ENCODE results near the gene EFTUD2. TPM values are rescaled to one million over a fixed set of nuclear protein-coding genes. Genes with fewer than 3 reads are reported as not detected.
A peak's percentile ranks its signal among the peaks of the same experiment; 100 is the strongest.

EFTUD2 gene
- total RNA-seq, 6 experiments from 2014 or later = 29.9 to 42.4 (median 35.1) TPM

GRCh38 chr17:44850025-44850424, 49.2 kb downstream of the EFTUD2 start:
- H3K36me3 ChIP-seq = peaks cover 5 to 40% (median 23%) of the 10 kb centered on the region in 4 donors
- no peaks in the 10 kb centered on the region for H3K27me3 ChIP-seq
- no peaks in the 10 kb centered on the region for H3K9me3 ChIP-seq
- 80% methylated on average over 2 of the region's 7 CpGs for WGBS (ENCODE audit: insufficient coverage, low coverage, low lambda C conversion rate, missing lambda C conversion rate)
- intact Hi-C loops (cut with DNase I) = no loop called here
- ATAC-seq = no peak
- H3K27ac ChIP-seq = no peak overlapping the region
- no peak for DNase-seq
- H3K4me3 ChIP-seq = no peak overlapping the region
- H3K4me1 ChIP-seq = no peaks in the 10 kb centered on the region
- no peak for TF ChIP-seq POLR2A (IDR thresholded peaks at IDR 0.05)
- TF ChIP-seq CTCF (IDR thresholded peaks at IDR 0.05) = no peak

GRCh38 chr17:44848961-44849489, 50.2 kb downstream of the EFTUD2 start:
- Histone ChIP-seq H3K36me3 (peaks cover 0 to 30% (median 17%) of the 10 kb centered on the region in 4 donors), H3K27ac (no peak overlapping the region), H3K4me1 (no peaks in the 10 kb centered on the region), H3K4me3 (no peak overlapping the region), H3K27me3 (no peaks in the 10 kb centered on the region), H3K9me3 (no peaks in the 10 kb centered on the region)
- DNase-seq (no peak), ATAC-seq (no peak)
- 92% methylated on average over 4 of the region's 12 CpGs for WGBS (ENCODE audit: insufficient coverage, low coverage, low lambda C conversion rate, missing lambda C conversion rate)
- intact Hi-C loops (cut with DNase I) = no loop called here
- no peak for TF ChIP-seq CTCF (IDR thresholded peaks at IDR 0.05)

GRCh38 chr17:44848257-44848795, 50.9 kb downstream of the EFTUD2 start:
- ATAC-seq (peak in 1 of 4 donors; percentile 15), DNase-seq (no peak)
- peaks cover 0 to 23% (median 12%) of the 10 kb centered on the region in 4 donors for H3K36me3 ChIP-seq
- WGBS (ENCODE audit: insufficient coverage, low coverage, low lambda C conversion rate, missing lambda C conversion rate) = 56% methylated on average over 6 of the region's 6 CpGs
- TF ChIP-seq CTCF (IDR thresholded peaks at IDR 0.05) (no peak), POLR2A (IDR thresholded peaks at IDR 0.05) (no peak)
- no peak overlapping the region for H3K27ac ChIP-seq
- no peaks in the 10 kb centered on the region for H3K4me1 ChIP-seq
- H3K9me3 ChIP-seq = no peaks in the 10 kb centered on the region
- H3K27me3 ChIP-seq = no peaks in the 10 kb centered on the region
- no peak overlapping the region for H3K4me3 ChIP-seq
- intact Hi-C loops (cut with DNase I) = no loop called here

DNA sequence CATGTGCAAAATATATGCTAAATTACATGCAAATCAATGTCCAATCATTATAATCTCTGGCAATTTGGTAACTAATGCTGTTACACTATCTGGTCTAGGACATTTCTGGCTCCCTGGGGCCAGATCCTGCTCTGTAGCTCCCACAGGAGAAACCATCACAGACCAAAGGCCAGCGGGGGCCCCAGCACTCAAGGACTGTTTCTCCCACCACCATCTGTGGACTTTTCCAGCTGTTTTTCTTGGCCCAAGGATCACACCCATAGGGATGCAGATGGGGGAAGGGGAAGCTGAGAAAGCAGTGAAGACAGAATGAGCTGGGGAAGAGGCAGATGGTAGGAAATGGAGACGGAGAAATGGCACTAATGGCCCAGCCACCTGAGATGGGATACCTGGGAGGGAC, 51.7 kb downstream of the EFTUD2 start, which contains the start of gene HIGD1B:
Gene HIGD1B, plus strand, starts transcription at position 298 of the 400 bp plus-strand sequence. CDS start 270 bp downstream, outside the sequence.
- Histone ChIP-seq H3K4me3 (no peak within 1 kb of the TSS), H3K27ac (no peak within 1 kb of the TSS), H3K27me3 (no peaks in the 10 kb centered on the region), H3K9me3 (no peaks in the 10 kb centered on the region), H3K36me3 (peaks cover 0 to 17% (median 8%) of the 10 kb centered on the region in 4 donors), H3K4me1 (no peaks in the 10 kb centered on the region)
- 64% methylated on average over 1 of the region's 2 CpGs for whole genome bisulfite sequencing (ENCODE audit: insufficient coverage, low coverage, low lambda C conversion rate, missing lambda C conversion rate)
- TF ChIP-seq CTCF (IDR thresholded peaks at IDR 0.05) = no peak
- no peak for TF ChIP-seq POLR2A (IDR thresholded peaks at IDR 0.05)
- no peak for DNase-seq
- ATAC-seq = no peak
- intact Hi-C loops (cut with DNase I) = no loop called here
